Caco-2 (cell line): ENCODE results near the gene TWIST2. TPM values are rescaled to one million over a fixed set of nuclear protein-coding genes. Genes with fewer than 3 reads are reported as not detected.

Experiments used
- BruUV-seq: library from RNA; stranded (reverse); fragments of 400-500 nt; replicated peaks from 2 replicates; lab custom pipeline; 2021; lab: Mats Ljungman, UMichigan
- CTCF ChIA-PET: fragments of 300-600 bp; sonication (Branson Sonifier 250); formaldehyde crosslinking; loops from one replicate; lab custom pipeline; 2022; ENCODE audit warnings: antibody characterized with exemption; lab: Charles Lee
- POLR2A ChIA-PET: fragments of 300-600 bp; sonication (Branson Sonifier 250); formaldehyde crosslinking; loops from one replicate; lab custom pipeline; 2022; ENCODE audit warnings: antibody characterized with exemption; lab: Charles Lee
- DNase-seq, 2 experiments: peaks; one replicate each; pipeline versions ENCODE4 v3.0.0 to v3.0.0-alpha.2; 2020 to 2022
- H3K27me3 ChIP-seq: replicated peaks from 2 replicates; pipeline ENCODE4 v1.6.0; 2011; ENCODE audit warnings: low read length; ENCODE audit not compliant: control insufficient read depth, insufficient read depth
- H3K36me3 ChIP-seq: 2 replicates; pipeline ENCODE4 v1.5.1; 2011; ENCODE audit warnings: low read length; ENCODE audit not compliant: control insufficient read depth, insufficient read depth
- H3K4me1 ChIP-seq: fragments of 250-450 bp; sonication (Bioruptor Pico); 2 replicates; pipeline ENCODE4 v1.5.1; 2020; ENCODE audit warnings: mild to moderate bottlenecking
- H3K4me3 ChIP-seq: 2 replicates; pipeline ENCODE4 v1.5.1; 2011; ENCODE audit warnings: low read depth, mild to moderate bottlenecking, control low read depth, low read length
- H3K9me3 ChIP-seq: fragments of 250-450 bp; sonication (Bioruptor Pico); 2 replicates; pipeline ENCODE4 v1.5.1; 2020; ENCODE audit warnings: mild to moderate bottlenecking, moderate library complexity
- H3K27ac Mint-ChIP-seq: one replicate; pipeline ENCODE4 v1.8.0; 2022; ENCODE audit warnings: mixed read lengths; ENCODE audit not compliant: unreplicated experiment
- H3K27me3 Mint-ChIP-seq: one replicate; pipeline ENCODE4 v1.8.0; 2022; ENCODE audit warnings: mixed read lengths; ENCODE audit not compliant: insufficient read depth, unreplicated experiment
- H3K36me3 Mint-ChIP-seq: one replicate; pipeline ENCODE4 v1.8.0; 2022; ENCODE audit warnings: mild to moderate bottlenecking, mixed read lengths; ENCODE audit not compliant: insufficient read depth, unreplicated experiment
- H3K4me1 Mint-ChIP-seq: one replicate; pipeline ENCODE4 v1.8.0; 2022; ENCODE audit warnings: low read depth, mixed read lengths; ENCODE audit not compliant: unreplicated experiment
- H3K4me3 Mint-ChIP-seq: one replicate; pipeline ENCODE4 v1.8.0; 2022; ENCODE audit warnings: mild to moderate bottlenecking, moderate library complexity, mixed read lengths; ENCODE audit not compliant: unreplicated experiment
- H3K9me3 Mint-ChIP-seq: one replicate; pipeline ENCODE4 v1.8.0; 2022; ENCODE audit warnings: mixed read lengths; ENCODE audit not compliant: unreplicated experiment
- CTCF ChIP-seq, 2 experiments: fragments of 200-600 bp in 1 of 2; IDR thresholded peaks; 1 replicate in 1 of 2; 2 replicates in 1 of 2; pipeline versions ENCODE4 v1.5.1 to v1.8.0; 2011 to 2022; ENCODE audit warnings: antibody characterized with exemption in 1 of 2, control low read depth in 1 of 2, inconsistent platforms in 1 of 2, low read depth in 1 of 2, low read length in 1 of 2, mild to moderate bottlenecking in 1 of 2, moderate library complexity in 1 of 2; ENCODE audit not compliant: insufficient read depth in 1 of 2, severe bottlenecking in 1 of 2, unreplicated experiment in 1 of 2
- intact Hi-C: fragments of 100-400 bp; cut with micrococcal nuclease; formaldehyde crosslinking; loops from one replicate; pipeline ENCODE4 v1.10.0; 2022; ENCODE audit not compliant: unreplicated experiment
- total RNA-seq: library from RNA; stranded (reverse); gene quantifications from 2 replicates; pipeline ENCODE4 v1.2.3, GENCODE V29; 2022

Gene TWIST2
- total RNA-seq, 1 experiment from 2014 or later = not detected

GRCh38 chr2:238940806-238941205 is 92.9 kb downstream of the TWIST2 start:
- Histone ChIP-seq H3K4me1 (no peaks in the 10 kb centered on the region), H3K4me3 (no peak overlapping the region), H3K9me3 (no peaks in the 10 kb centered on the region), H3K36me3 (no peaks in the 10 kb centered on the region), H3K27me3 (no peaks in the 10 kb centered on the region)
- ChIA-PET POLR2A (no interaction called here), CTCF (no interaction called here)
- BruUV-seq = no TSS peak
- intact Hi-C loops = no loop called here
- H3K27me3 Mint-ChIP-seq = peaks cover 4% of the 10 kb centered on the region
- H3K9me3 Mint-ChIP-seq = no peaks in the 10 kb centered on the region
- H3K27ac Mint-ChIP-seq = no peak overlapping the region
- no peak for DNase-seq
- TF ChIP-seq CTCF (IDR thresholded peaks at IDR 0.05; ENCODE audit: insufficient read depth in 1 of 2, low read depth in 1 of 2, low read length in 1 of 2, severe bottlenecking in 1 of 2, unreplicated experiment in 1 of 2) = no peak
- H3K36me3 Mint-ChIP-seq = no peaks in the 10 kb centered on the region
- H3K4me1 Mint-ChIP-seq = no peaks in the 10 kb centered on the region
- H3K4me3 Mint-ChIP-seq = no peak overlapping the region

DNA sequence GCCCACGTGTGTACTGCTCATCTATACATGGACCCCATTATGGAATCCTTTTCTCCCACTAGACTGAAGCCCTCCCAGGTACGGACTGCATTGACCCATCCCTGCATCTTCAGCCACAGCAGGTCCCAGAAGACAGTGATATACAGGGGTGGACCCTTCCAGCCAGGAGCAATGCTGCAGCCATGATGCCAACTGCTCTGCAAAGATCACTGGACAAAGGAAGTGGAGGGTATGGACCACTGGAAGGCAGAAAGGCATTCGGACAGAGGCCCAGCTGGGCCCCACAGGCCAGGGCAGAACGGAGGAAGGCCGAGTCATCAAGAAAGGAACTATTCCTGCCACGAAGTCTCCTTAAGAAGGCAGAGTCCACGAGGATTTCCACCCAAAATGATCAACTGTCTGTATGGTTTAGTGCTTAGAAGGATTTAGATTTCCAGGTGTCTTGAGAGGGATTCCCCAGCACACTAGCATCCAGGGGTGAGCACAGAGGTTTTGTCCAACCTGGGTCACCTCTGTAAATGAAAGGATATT is 93.4 kb downstream of the TWIST2 start:
- no peak for DNase-seq
- Mint-ChIP-seq H3K4me3 (no peak overlapping the region), H3K4me1 (no peaks in the 10 kb centered on the region), H3K27ac (no peak overlapping the region), H3K36me3 (no peaks in the 10 kb centered on the region), H3K9me3 (no peaks in the 10 kb centered on the region), H3K27me3 (peaks cover 4% of the 10 kb centered on the region)
- no peak for TF ChIP-seq CTCF (IDR thresholded peaks at IDR 0.05; ENCODE audit: insufficient read depth in 1 of 2, low read depth in 1 of 2, low read length in 1 of 2, severe bottlenecking in 1 of 2, unreplicated experiment in 1 of 2)
- ChIA-PET POLR2A (no interaction called here), CTCF (no interaction called here)
- Histone ChIP-seq H3K9me3 (no peaks in the 10 kb centered on the region), H3K4me1 (no peaks in the 10 kb centered on the region), H3K4me3 (no peak overlapping the region), H3K36me3 (no peaks in the 10 kb centered on the region), H3K27me3 (no peaks in the 10 kb centered on the region)
- intact Hi-C loops = no loop called here
- no TSS peak for BruUV-seq

- no peak for TF ChIP-seq CTCF (IDR thresholded peaks at IDR 0.05; ENCODE audit: insufficient read depth in 1 of 2, low read depth in 1 of 2, low read length in 1 of 2, severe bottlenecking in 1 of 2, unreplicated experiment in 1 of 2)
- H3K27me3 ChIP-seq = no peaks in the 10 kb centered on the region
- Mint-ChIP-seq H3K4me1 (no peaks in the 10 kb centered on the region), H3K27ac (no peak overlapping the region), H3K4me3 (no peak overlapping the region), H3K36me3 (no peaks in the 10 kb centered on the region), H3K27me3 (peaks cover 4% of the 10 kb centered on the region), H3K9me3 (no peaks in the 10 kb centered on the region)
- no peak overlapping the region for H3K4me3 ChIP-seq
- BruUV-seq = no TSS peak
- ChIA-PET CTCF (no interaction called here), POLR2A (no interaction called here)
- no peak for DNase-seq
- intact Hi-C loops = no loop called here
- H3K4me1 ChIP-seq = no peaks in the 10 kb centered on the region
- no peaks in the 10 kb centered on the region for H3K36me3 ChIP-seq
- H3K9me3 ChIP-seq = no peaks in the 10 kb centered on the region
These were observed 94.3 kb downstream of the TWIST2 start for GRCh38 chr2:238942080-238942725.
